GM12878 (cell line): Measurements from ENCODE around the gene CTCFL. TPM values are rescaled to one million over a fixed set of nuclear protein-coding genes. Genes with fewer than 3 reads are reported as not detected.

Experiments used
- ATAC-seq: fragments of 200-7000 bp; cut with Tn5 transposase; 3 replicates; pipeline ENCODE4 v1.9.1; 2020; ENCODE audit warnings: mild to moderate bottlenecking, moderate library complexity
- BruUV-seq: library from RNA; stranded (reverse); fragments of 400-500 nt; replicated peaks from 2 replicates; lab custom pipeline; 2021; lab: Mats Ljungman, UMichigan
- CTCF ChIA-PET: fragments of 300-600 bp; sonication (Branson Sonifier 250); formaldehyde crosslinking; extraction: SDS; loops from one replicate; lab custom pipeline; 2021; ENCODE audit warnings: inconsistent platforms; lab: Yijun Ruan, JAX
- POLR2A ChIA-PET: fragments of 350-600 bp; formaldehyde crosslinking; extraction: SDS; loops from one replicate; lab custom pipeline; 2021; ENCODE audit warnings: inconsistent platforms; lab: Charles Lee
- RAD21 ChIA-PET: fragments of 300-600 bp; sonication (Branson Sonifier 250); formaldehyde crosslinking; loops from one replicate; lab custom pipeline; 2023; ENCODE audit warnings: antibody characterized with exemption; ENCODE audit not compliant: unreplicated experiment; lab: Charles Lee
- SMC1A ChIA-PET: fragments of 300-600 bp; sonication (Branson Sonifier 250); formaldehyde crosslinking; loops from one replicate; lab custom pipeline; 2023; ENCODE audit not compliant: unreplicated experiment, uncharacterized antibody; lab: Charles Lee
- DNase-seq: peaks from one replicate; pipeline ENCODE4 v3.0.0-alpha.2; 2011; ENCODE audit warnings: low read depth, low spot score
- FAIRE-seq: peaks from 3 replicates; lab custom pipeline; 2011; peaks lifted over from hg19 to GRCh38; lab: Jason Lieb, UNC
- H2AFZ ChIP-seq: 2 replicates; pipeline ENCODE4 v1.6.0; 2011; ENCODE audit warnings: low read depth, low read length, control low read depth; ENCODE audit not compliant: control insufficient read depth
- H3K27ac ChIP-seq: 2 replicates; pipeline ENCODE4 v1.5.1; 2011; ENCODE audit warnings: control low read depth; ENCODE audit not compliant: control insufficient read depth, insufficient read depth
- H3K27me3 ChIP-seq, 2 experiments: replicated peaks in 1 of 2; 2 replicates each; pipeline versions ENCODE4 v1.6.0 to v1.6.1; 2011; ENCODE audit warnings: low read length in 1 of 2; ENCODE audit not compliant: control insufficient read depth in 2 of 2, insufficient read depth in 2 of 2
- H3K36me3 ChIP-seq, 2 experiments: 2 replicates each; pipeline ENCODE4 v1.5.1; 2011; ENCODE audit warnings: low read length in 1 of 2; ENCODE audit not compliant: control insufficient read depth in 2 of 2, insufficient read depth in 2 of 2
- H3K4me1 ChIP-seq: 2 replicates; pipeline ENCODE4 v1.6.1; 2011; ENCODE audit warnings: mild to moderate bottlenecking, low read length, moderate library complexity, mixed read lengths; ENCODE audit not compliant: control insufficient read depth, insufficient read depth
- H3K4me2 ChIP-seq: 2 replicates; pipeline ENCODE4 v1.6.0; 2011; ENCODE audit warnings: control low read depth; ENCODE audit not compliant: control insufficient read depth, insufficient read depth
- H3K4me3 ChIP-seq: fragments of 200-600 bp; sonication (generic); 2 replicates; pipeline ENCODE4 v1.5.1; 2016
- H3K79me2 ChIP-seq: 2 replicates; pipeline ENCODE4 v1.6.0; 2011; ENCODE audit warnings: low read length; ENCODE audit not compliant: control insufficient read depth, insufficient read depth
- H3K9ac ChIP-seq: 2 replicates; pipeline ENCODE4 v1.8.0; 2011; ENCODE audit warnings: low read length, control low read depth, mixed read lengths; ENCODE audit not compliant: control insufficient read depth, insufficient read depth
- H3K9me3 ChIP-seq: replicated peaks from 3 replicates; pipeline ENCODE4 v1.5.1; 2011; ENCODE audit warnings: mild to moderate bottlenecking, low read length; ENCODE audit not compliant: control insufficient read depth, insufficient read depth
- H4K20me1 ChIP-seq: 2 replicates; pipeline ENCODE4 v1.6.0; 2011; ENCODE audit not compliant: control insufficient read depth, insufficient read depth
- ATF2 ChIP-seq: IDR thresholded peaks from 2 replicates; pipeline ENCODE4 v1.6.1; 2012; ENCODE audit warnings: low read length, inconsistent platforms
- CEBPB ChIP-seq, 2 experiments: fragments of 150-350 bp in 1 of 2; IDR thresholded peaks; 2 replicates each; pipeline ENCODE4 v1.6.1; 2012 to 2014; ENCODE audit warnings: low read depth in 2 of 2, low read length in 2 of 2, borderline replicate concordance in 1 of 2, inconsistent platforms in 1 of 2
- EGR1 ChIP-seq, 2 experiments: IDR thresholded peaks; 1 replicate in 1 of 2; 2 replicates in 1 of 2; pipeline ENCODE4 v1.6.1; 2011 to 2012; ENCODE audit warnings: low read depth in 2 of 2, low read length in 2 of 2, borderline replicate concordance in 1 of 2, mild to moderate bottlenecking in 1 of 2, moderate library complexity in 1 of 2
- ETV6 ChIP-seq, 2 experiments: fragments of 450-650 bp in 1 of 2; IDR thresholded peaks in 1 of 2; conservative IDR thresholded peaks in 1 of 2; 2 replicates each; pipeline ENCODE4 v1.6.1; 2014; ENCODE audit warnings: antibody characterized with exemption in 1 of 2, borderline replicate concordance in 1 of 2, low read depth in 1 of 2, mild to moderate bottlenecking in 1 of 2, moderate library complexity in 1 of 2
- FOS ChIP-seq: IDR thresholded peaks from 3 replicates; pipeline ENCODE4 v1.6.1; 2011; ENCODE audit warnings: borderline replicate concordance; ENCODE audit not compliant: insufficient read length; ENCODE audit errors: extremely low read depth
- HCFC1 ChIP-seq: fragments of 150-350 bp; IDR thresholded peaks from 2 replicates; pipeline ENCODE4 v1.6.1; 2014; ENCODE audit warnings: low read length
- HDAC2 ChIP-seq: fragments of 200-600 bp; sonication (generic); IDR thresholded peaks from 2 replicates; pipeline ENCODE4 v1.6.1; 2017
- JUNB ChIP-seq: IDR thresholded peaks from 2 replicates; pipeline ENCODE4 v1.6.1; 2016; ENCODE audit warnings: antibody characterized with exemption, mild to moderate bottlenecking
- PAX8 ChIP-seq: fragments of 450-650 bp; IDR thresholded peaks from 2 replicates; pipeline ENCODE4 v1.6.1; 2017; ENCODE audit warnings: mild to moderate bottlenecking, moderate library complexity
- PML ChIP-seq: IDR thresholded peaks from 2 replicates; pipeline ENCODE4 v1.6.1; 2012; ENCODE audit warnings: low read length, inconsistent platforms
- RUNX3 ChIP-seq: IDR thresholded peaks from 2 replicates; pipeline ENCODE4 v1.6.1; 2012; ENCODE audit warnings: low read length, inconsistent platforms
- TCF3 ChIP-seq: IDR thresholded peaks from 2 replicates; pipeline ENCODE4 v1.6.1; 2012; ENCODE audit warnings: low read depth, mild to moderate bottlenecking, low read length, borderline replicate concordance; ENCODE audit not compliant: insufficient read depth
- ZNF207 ChIP-seq: fragments of 450-650 bp; IDR thresholded peaks from 2 replicates; pipeline ENCODE4 v1.6.1; 2014; ENCODE audit warnings: antibody characterized with exemption, mild to moderate bottlenecking, borderline replicate concordance
- ZNF384 ChIP-seq: IDR thresholded peaks from 2 replicates; pipeline ENCODE4 v1.6.1; 2012; ENCODE audit warnings: low read depth, mild to moderate bottlenecking, low read length, improper control_type of control experiment, borderline replicate concordance
- WGBS: methylation state at CpG from one replicate; pipeline ENCODE4 v1.1.6; 2016; ENCODE audit warnings: low lambda C conversion rate; ENCODE audit not compliant: insufficient replicate concordance, insufficient coverage; ENCODE audit errors: missing lambda C conversion rate; 5-methylcytosine and 5-hydroxymethylcytosine counted together
- in situ Hi-C: fragments of 300-500 bp; cut with MboI; formaldehyde crosslinking; loops from 9 replicates; pipeline ENCODE4 v1.14.3; 2018; ENCODE audit warnings: mixed read lengths
- intact Hi-C: fragments of 100-400 bp; cut with micrococcal nuclease; formaldehyde crosslinking; loops from one replicate; pipeline ENCODE4 v1.14.2; 2022; ENCODE audit not compliant: unreplicated experiment
- polyA plus RNA-seq, 11 experiments: library from polyadenylated mRNA; depleted of rRNA in 4 of 11; unstranded in 6 of 11; stranded (reverse) in 5 of 11; fragments of >200 nt; fragmentation: Nextera tagmentation in 4 of 11; fragmentation: Illumina TruSeq in 1 of 11; extraction: Ambion mirVana in 4 of 11; extraction: Trizol in 1 of 11; gene quantifications; 1 replicate in 1 of 11; 2 replicates in 10 of 11; pipeline versions ENCODE4 v1.2.1 to v1.2.3, GENCODE V29; 2011 to 2016; ENCODE audit warnings: inconsistent platforms in 2 of 11, missing spikeins in 2 of 11, low read depth in 1 of 11
- total RNA-seq, 4 experiments: library from RNA; depleted of rRNA in 3 of 4; stranded (reverse); fragments of >200 nt in 3 of 4; fragmentation: Illumina TruSeq in 1 of 4; extraction: Trizol in 1 of 4; gene quantifications; 2 replicates each; pipeline versions ENCODE4 v1.2.1 to v1.2.3, GENCODE V29; 2013 to 2021
- TF ChIP-seq, protein P1 (sequence below): fragments of 450-650 bp; conservative IDR thresholded peaks from 2 replicates; pipeline ENCODE4 v1.6.1; 2017; ENCODE audit warnings: mild to moderate bottlenecking, moderate library complexity
- TF ChIP-seq, protein P2 (sequence below): IDR thresholded peaks from 2 replicates; pipeline ENCODE4 v1.6.1; 2012; ENCODE audit warnings: low read depth, low read length, improper control_type of control experiment

Gene CTCFL
- total and polyA plus RNA-seq, 10 of the 15 experiments (the other 5 are each of a cell fraction or from before 2014, with no cell fraction given): 0.06 to 0.20 (median 0.11) TPM; not detected in 4

DNA sequence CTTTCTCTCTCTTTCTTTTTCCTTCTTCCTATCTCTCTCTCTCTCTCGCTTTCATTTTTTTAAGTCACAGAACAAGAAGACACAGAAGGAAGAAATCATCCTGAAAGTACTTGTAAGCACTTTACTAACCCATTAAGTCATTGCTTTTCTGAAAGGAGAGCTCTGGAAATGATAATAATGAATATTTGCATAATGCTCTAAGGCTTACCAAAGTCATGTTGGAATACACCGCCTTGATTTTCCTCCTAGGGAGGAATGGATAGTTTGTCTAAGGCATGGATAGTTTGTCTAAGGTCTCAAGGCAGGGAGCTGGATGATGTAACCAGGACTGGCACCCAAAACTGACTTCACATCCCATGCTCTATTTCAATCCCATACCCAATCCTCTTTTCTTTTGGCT lies 12.9 kb upstream of the CTCFL start (continued):
- TF ChIP-seq ATF2 (no peak), ZNF207 (no peak), RUNX3 (no peak), PAX8 (no peak), EGR1 (IDR thresholded peaks at IDR 0.05; ENCODE audit: borderline replicate concordance in 1 of 2, low read depth in 2 of 2, low read length in 2 of 2) (no peak)

- Histone ChIP-seq H3K4me3 (no peak overlapping the region), H3K9me3 (no peaks in the 10 kb centered on the region), H3K27ac (no peak overlapping the region), H2AFZ (no peak overlapping the region), H3K4me1 (no peaks in the 10 kb centered on the region), H4K20me1 (no peaks in the 10 kb centered on the region), H3K9ac (no peak overlapping the region), H3K27me3 (peaks cover 0 to 7% of the 10 kb centered on the region in 2 experiments), H3K79me2 (no peaks in the 10 kb centered on the region), H3K4me2 (no peak overlapping the region), H3K36me3 (no peaks in the 10 kb centered on the region)
- in situ Hi-C loops (no loop called here), intact Hi-C loops (no loop called here)
- FAIRE-seq (no peak), DNase-seq (no peak), ATAC-seq (no peak)
- POLR2A ChIA-PET: no interaction called here
- BruUV-seq: no TSS peak
- RAD21 ChIA-PET: no interaction called here
- CTCF ChIA-PET: no interaction called here
- WGBS: 7% methylated on average over 4 of the region's 4 CpGs
- SMC1A ChIA-PET: interaction anchor here (0.9 kb wide), 1 partner anchor 38 kb away, joined by 3 read pairs; no protein-coding TSS in a partner anchor
- TF ChIP-seq TCF3 (no peak), JUNB (no peak), HDAC2 (no peak), CEBPB (IDR thresholded peaks at IDR 0.05; ENCODE audit: borderline replicate concordance in 1 of 2, low read depth in 2 of 2, low read length in 2 of 2) (no peak), PML (no peak), FOS (no peak), HCFC1 (no peak), ZNF384 (no peak), ETV6 (conservative IDR thresholded peaks at IDR 0.05 in 1 of 2, IDR thresholded peaks at IDR 0.05 in 1 of 2; ENCODE audit: borderline replicate concordance in 1 of 2, low read depth in 1 of 2) (no peak)
- TF ChIP-seq, protein P1, sequence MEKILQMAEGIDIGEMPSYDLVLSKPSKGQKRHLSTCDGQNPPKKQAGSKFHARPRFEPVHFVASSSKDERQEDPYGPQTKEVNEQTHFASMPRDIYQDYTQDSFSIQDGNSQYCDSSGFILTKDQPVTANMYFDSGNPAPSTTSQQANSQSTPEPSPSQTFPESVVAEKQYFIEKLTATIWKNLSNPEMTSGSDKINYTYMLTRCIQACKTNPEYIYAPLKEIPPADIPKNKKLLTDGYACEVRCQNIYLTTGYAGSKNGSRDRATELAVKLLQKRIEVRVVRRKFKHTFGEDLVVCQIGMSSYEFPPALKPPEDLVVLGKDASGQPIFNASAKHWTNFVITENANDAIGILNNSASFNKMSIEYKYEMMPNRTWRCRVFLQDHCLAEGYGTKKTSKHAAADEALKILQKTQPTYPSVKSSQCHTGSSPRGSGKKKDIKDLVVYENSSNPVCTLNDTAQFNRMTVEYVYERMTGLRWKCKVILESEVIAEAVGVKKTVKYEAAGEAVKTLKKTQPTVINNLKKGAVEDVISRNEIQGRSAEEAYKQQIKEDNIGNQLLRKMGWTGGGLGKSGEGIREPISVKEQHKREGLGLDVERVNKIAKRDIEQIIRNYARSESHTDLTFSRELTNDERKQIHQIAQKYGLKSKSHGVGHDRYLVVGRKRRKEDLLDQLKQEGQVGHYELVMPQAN: no peak
- TF ChIP-seq, protein P2, sequence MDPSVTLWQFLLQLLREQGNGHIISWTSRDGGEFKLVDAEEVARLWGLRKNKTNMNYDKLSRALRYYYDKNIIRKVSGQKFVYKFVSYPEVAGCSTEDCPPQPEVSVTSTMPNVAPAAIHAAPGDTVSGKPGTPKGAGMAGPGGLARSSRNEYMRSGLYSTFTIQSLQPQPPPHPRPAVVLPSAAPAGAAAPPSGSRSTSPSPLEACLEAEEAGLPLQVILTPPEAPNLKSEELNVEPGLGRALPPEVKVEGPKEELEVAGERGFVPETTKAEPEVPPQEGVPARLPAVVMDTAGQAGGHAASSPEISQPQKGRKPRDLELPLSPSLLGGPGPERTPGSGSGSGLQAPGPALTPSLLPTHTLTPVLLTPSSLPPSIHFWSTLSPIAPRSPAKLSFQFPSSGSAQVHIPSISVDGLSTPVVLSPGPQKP: no peak
These were observed 12.1 kb upstream of the CTCFL start for GRCh38 chr20:57536771-57537724.
